Measurements from ENCODE around the gene NRP1.

GRCh38 chr10:33323721-33324120, 10.7 kb downstream of the NRP1 start:
- TF ChIP-seq CTCF (IDR thresholded peaks at IDR 0.05) (no peak), POLR2A (IDR thresholded peaks at IDR 0.05) (no peak), EP300 (IDR thresholded peaks at IDR 0.05) (no peak)
